GM21825 (cell line): ENCODE data around the gene FXYD3.

ENCODE experiments used
- ATAC-seq: cut with Tn5 transposase; IDR thresholded peaks from one replicate; pipeline ENCODE4 v1.9.1; 2021; ENCODE audit warnings: mild to moderate bottlenecking, moderate library complexity; ENCODE audit not compliant: unreplicated experiment

Gene FXYD3

GRCh38 chr19:35105411-35106290, 10.0 kb upstream of the FXYD3 start:
- ATAC-seq, result no peak

- ATAC-seq, result no peak
Observed at GRCh38 chr19:35106291-35106583, 9.4 kb upstream of the FXYD3 start.

- no peak for ATAC-seq
Observed at GRCh38 chr19:35106898-35107541, 8.6 kb upstream of the FXYD3 start.

GRCh38 chr19:35107545-35107944, 8.1 kb upstream of the FXYD3 start:
- ATAC-seq, result no peak

GRCh38 chr19:35108730-35109129, 6.9 kb upstream of the FXYD3 start:
- ATAC-seq, result no peak

GRCh38 chr19:35109395-35110112, 6.1 kb upstream of the FXYD3 start:
- ATAC-seq, result no peak

GRCh38 chr19:35110974-35111373, 4.6 kb upstream of the FXYD3 start:
- ATAC-seq, result no peak

GRCh38 chr19:35112995-35113688, 2.5 kb upstream of the FXYD3 start:
- ATAC-seq, result no peak

GRCh38 chr19:35114353-35115176, 1.1 kb upstream of the FXYD3 start:
- no peak for ATAC-seq

GRCh38 chr19:35116072-35116801, 614 bp downstream of the FXYD3 start:
- no peak for ATAC-seq

- no peak for ATAC-seq
Observed at GRCh38 chr19:35117116-35117515, 1.5 kb downstream of the FXYD3 start.

- ATAC-seq, result no peak
Observed at GRCh38 chr19:35117799-35118198, 2.2 kb downstream of the FXYD3 start.

GRCh38 chr19:35118268-35119020, 2.8 kb downstream of the FXYD3 start:
- ATAC-seq, result no peak

GRCh38 chr19:35119091-35119490, 3.5 kb downstream of the FXYD3 start:
- no peak for ATAC-seq

- no peak for ATAC-seq
Observed at GRCh38 chr19:35119578-35120155, 4.0 kb downstream of the FXYD3 start.

GRCh38 chr19:35120492-35120891, 4.9 kb downstream of the FXYD3 start:
- no peak for ATAC-seq

GRCh38 chr19:35120898-35121297, 5.3 kb downstream of the FXYD3 start:
- no peak for ATAC-seq

GRCh38 chr19:35122687-35123551, 7.3 kb downstream of the FXYD3 start:
- ATAC-seq, result no peak
